H9 (cell line): ENCODE measurements around the gene TIMM22. TPM values are rescaled to one million over a fixed set of nuclear protein-coding genes. Genes with fewer than 3 reads are reported as not detected.

Source experiments
- DNase-seq: peaks from one replicate; pipeline ENCODE4 v3.0.0-alpha.2; 2017
- H2AFZ ChIP-seq: one replicate; pipeline ENCODE4 v1.6.1; 2013; ENCODE audit warnings: mild to moderate bottlenecking, low read length, control low read depth, moderate library complexity
- H2AK5ac ChIP-seq: 2 replicates; pipeline ENCODE4 v1.6.1; 2013; ENCODE audit warnings: low read length, control low read depth, mixed read lengths; ENCODE audit not compliant: insufficient read length
- H2BK120ac ChIP-seq: one replicate; pipeline ENCODE4 v1.6.1; 2013; ENCODE audit warnings: low read depth, mild to moderate bottlenecking, low read length, control low read depth, inconsistent platforms; ENCODE audit not compliant: poor library complexity, severe bottlenecking
- H2BK12ac ChIP-seq: 2 replicates; pipeline ENCODE4 v1.6.1; 2013; ENCODE audit warnings: low read length, control low read depth, mixed read lengths, low read depth; ENCODE audit not compliant: insufficient read length
- H2BK15ac ChIP-seq: 2 replicates; pipeline ENCODE4 v1.6.1; 2013; ENCODE audit warnings: low read depth, low read length, control low read depth
- H2BK20ac ChIP-seq: one replicate; pipeline ENCODE4 v1.6.1; 2013; ENCODE audit warnings: low read depth, mild to moderate bottlenecking, low read length, control low read depth, inconsistent platforms; ENCODE audit not compliant: poor library complexity, severe bottlenecking
- H2BK5ac ChIP-seq: 2 replicates; pipeline ENCODE4 v1.6.1; 2013; ENCODE audit warnings: low read length, control low read depth, mixed read lengths; ENCODE audit not compliant: insufficient read length
- H3K14ac ChIP-seq: 2 replicates; pipeline ENCODE4 v1.6.1; 2013; ENCODE audit warnings: low read length, control low read depth; ENCODE audit not compliant: insufficient read depth
- H3K18ac ChIP-seq: 2 replicates; pipeline ENCODE4 v1.6.1; 2013; ENCODE audit warnings: low read depth, mild to moderate bottlenecking, mixed read lengths, low read length, control low read depth; ENCODE audit not compliant: insufficient read length
- H3K23ac ChIP-seq: 2 replicates; pipeline ENCODE4 v1.6.1; 2013; ENCODE audit warnings: low read length, control low read depth, mixed read lengths, low read depth; ENCODE audit not compliant: insufficient read length
- H3K23me2 ChIP-seq: 2 replicates; pipeline ENCODE4 v1.6.1; 2013; ENCODE audit warnings: low read depth, mild to moderate bottlenecking, mixed read lengths, low read length, control low read depth; ENCODE audit not compliant: insufficient read length, poor library complexity, severe bottlenecking
- H3K27ac ChIP-seq: 2 replicates; pipeline ENCODE4 v1.5.1; 2013; ENCODE audit warnings: low read length, control low read depth, mixed read lengths, low read depth; ENCODE audit not compliant: insufficient read length
- H3K27me3 ChIP-seq: 2 replicates; pipeline ENCODE4 v1.6.1; 2013; ENCODE audit warnings: low read length, control low read depth, inconsistent platforms; ENCODE audit not compliant: insufficient read depth
- H3K4ac ChIP-seq: 2 replicates; pipeline ENCODE4 v1.6.1; 2013; ENCODE audit warnings: low read depth, mild to moderate bottlenecking, control low read depth, inconsistent platforms, low read length, moderate library complexity
- H3K4me1 ChIP-seq: 2 replicates; pipeline ENCODE4 v1.6.1; 2013; ENCODE audit warnings: low read length, control low read depth, inconsistent platforms; ENCODE audit not compliant: insufficient read depth
- H3K4me2 ChIP-seq: 2 replicates; pipeline ENCODE4 v1.6.1; 2013; ENCODE audit warnings: low read length, control low read depth, mixed read lengths; ENCODE audit not compliant: insufficient read length, insufficient read depth
- H3K56ac ChIP-seq: 2 replicates; pipeline ENCODE4 v1.6.1; 2013; ENCODE audit warnings: low read depth, mild to moderate bottlenecking, mixed read lengths, low read length, control low read depth; ENCODE audit not compliant: insufficient read length
- H3K79me1 ChIP-seq: 2 replicates; pipeline ENCODE4 v1.6.1; 2013; ENCODE audit warnings: low read depth, mild to moderate bottlenecking, moderate library complexity, low read length, control low read depth, inconsistent platforms; ENCODE audit not compliant: insufficient read depth, poor library complexity, severe bottlenecking
- H3K79me2 ChIP-seq: 2 replicates; pipeline ENCODE4 v1.6.1; 2013; ENCODE audit warnings: low read length, control low read depth, inconsistent platforms; ENCODE audit not compliant: insufficient read depth
- H3K9ac ChIP-seq: 2 replicates; pipeline ENCODE4 v1.6.1; 2013; ENCODE audit warnings: low read length, control low read depth, mixed read lengths; ENCODE audit not compliant: insufficient read length; ENCODE audit errors: extremely low read depth
- H3K9me3 ChIP-seq: one replicate; pipeline ENCODE4 v1.6.1; 2013; ENCODE audit warnings: low read depth, low read length, inconsistent platforms; ENCODE audit not compliant: control insufficient read depth
- H3T11ph ChIP-seq: one replicate; pipeline ENCODE4 v1.6.1; 2013; ENCODE audit warnings: mild to moderate bottlenecking, low read length, control low read depth, inconsistent platforms
- H4K20me1 ChIP-seq: one replicate; pipeline ENCODE4 v1.6.1; 2013; ENCODE audit not compliant: control insufficient read depth, insufficient read length, insufficient read depth
- H4K5ac ChIP-seq: 2 replicates; pipeline ENCODE4 v1.6.1; 2013; ENCODE audit warnings: low read depth, mild to moderate bottlenecking, mixed read lengths, low read length, control low read depth; ENCODE audit not compliant: insufficient read length
- H4K8ac ChIP-seq: replicated peaks from 2 replicates; pipeline ENCODE4 v1.6.1; 2013; ENCODE audit warnings: low read length, control low read depth, mixed read lengths, low read depth; ENCODE audit not compliant: insufficient read length
- H4K91ac ChIP-seq: 2 replicates; pipeline ENCODE4 v1.6.1; 2013; ENCODE audit warnings: low read depth, mild to moderate bottlenecking, moderate library complexity, mixed read lengths, low read length, control low read depth; ENCODE audit not compliant: insufficient read length
- H3K27ac Mint-ChIP-seq, 3 experiments: 2 replicates in 2 of 3; 3 replicates in 1 of 3; pipeline ENCODE4 v1.8.0; 2020 to 2021; ENCODE audit warnings: mixed read lengths in 3 of 3, mild to moderate bottlenecking in 1 of 3, moderate library complexity in 1 of 3
- H3K27me3 Mint-ChIP-seq: 2 replicates; pipeline ENCODE4 v1.8.0; 2021; ENCODE audit warnings: low read depth, mild to moderate bottlenecking, moderate library complexity, mixed read lengths
- H3K36me3 Mint-ChIP-seq, 3 experiments: 2 replicates in 2 of 3; 3 replicates in 1 of 3; pipeline ENCODE4 v1.8.0; 2020 to 2021; ENCODE audit warnings: low read depth in 3 of 3, mixed read lengths in 3 of 3; ENCODE audit not compliant: insufficient read depth in 1 of 3
- H3K4me1 Mint-ChIP-seq, 2 experiments: 2 replicates each; pipeline ENCODE4 v1.8.0; 2020; ENCODE audit warnings: mixed read lengths in 2 of 2
- H3K4me3 Mint-ChIP-seq, 2 experiments: 2 replicates in 1 of 2; 3 replicates in 1 of 2; pipeline ENCODE4 v1.8.0; 2020 to 2021; ENCODE audit warnings: mild to moderate bottlenecking in 2 of 2, mixed read lengths in 2 of 2, moderate library complexity in 1 of 2
- H3K9me3 Mint-ChIP-seq, 2 experiments: 2 replicates in 1 of 2; 3 replicates in 1 of 2; pipeline ENCODE4 v1.8.0; 2020; ENCODE audit warnings: mild to moderate bottlenecking in 2 of 2, mixed read lengths in 2 of 2, moderate library complexity in 1 of 2
- CTCF ChIP-seq: fragments of 200-600 bp; sonication (generic); conservative IDR thresholded peaks from 3 replicates; pipeline ENCODE4 v1.8.0; 2021; ENCODE audit warnings: antibody characterized with exemption, mild to moderate bottlenecking
- WGBS: extraction: QIAGEN DNeasy Blood & Tissue Kit; methylation state at CpG from one replicate; pipeline ENCODE4 v1.1.7; 2013; ENCODE audit warnings: missing lambda C conversion rate, low lambda C conversion rate, mixed read lengths; ENCODE audit not compliant: insufficient read length; ENCODE audit errors: extremely low coverage; 5-methylcytosine and 5-hydroxymethylcytosine counted together
- total RNA-seq: library from RNA; stranded (reverse); gene quantifications from 2 replicates; pipeline ENCODE4 v1.2.1, GENCODE V29; 2021

TIMM22 gene
- total RNA-seq, 1 experiment from 2014 or later = 23.0 TPM

- no peak overlapping the region for H2BK15ac ChIP-seq
- WGBS = no CpG with 5 or more reads among the region's 14 CpGs
- H3K4me2 ChIP-seq = no peak overlapping the region
- no peak overlapping the region for H3K27ac Mint-ChIP-seq
- no peak overlapping the region for H2BK120ac ChIP-seq
- no peak overlapping the region for H2BK12ac ChIP-seq
- peaks cover 0 to 3% (median under 1%) of the 10 kb centered on the region in 3 experiments; a peak in 2 of 7 replicates for H3K36me3 Mint-ChIP-seq
- no peak overlapping the region for H3T11ph ChIP-seq
- H2BK5ac ChIP-seq = no peak overlapping the region
- H3K9me3 Mint-ChIP-seq = no peaks in the 10 kb centered on the region
- no peak overlapping the region for H2AFZ ChIP-seq
- H4K20me1 ChIP-seq = no peaks in the 10 kb centered on the region
- H3K27ac ChIP-seq = no peak overlapping the region
- H3K27me3 Mint-ChIP-seq = no peaks in the 10 kb centered on the region; the same call in 1 of the 2 replicates
- H3K56ac ChIP-seq = no peak overlapping the region
- no peaks in the 10 kb centered on the region for H3K23me2 ChIP-seq
- no peaks in the 10 kb centered on the region for H3K4me1 ChIP-seq
- H2BK20ac ChIP-seq = no peak overlapping the region
- H3K23ac ChIP-seq = no peak overlapping the region
- H2AK5ac ChIP-seq = no peak overlapping the region
- H3K18ac ChIP-seq = no peak overlapping the region
- H3K79me2 ChIP-seq = no peaks in the 10 kb centered on the region
- H3K4me3 Mint-ChIP-seq = no peak overlapping the region
- no peaks in the 10 kb centered on the region for H3K27me3 ChIP-seq
- H4K91ac ChIP-seq = no peak overlapping the region
- no peak for DNase-seq
- TF ChIP-seq CTCF = no peak
- H4K5ac ChIP-seq = no peak overlapping the region
- H3K14ac ChIP-seq = no peak overlapping the region
- no peaks in the 10 kb centered on the region for H3K79me1 ChIP-seq
- H4K8ac ChIP-seq = no peak overlapping the region
- H3K9ac ChIP-seq = no peak overlapping the region
- no peaks in the 10 kb centered on the region for H3K9me3 ChIP-seq
- H3K4me1 Mint-ChIP-seq = peaks cover under 1% of the 10 kb centered on the region in 2 experiments; a peak in 2 of 4 replicates
- no peak overlapping the region for H3K4ac ChIP-seq
Observed at GRCh38 chr17:1010586-1010985, 13.7 kb downstream of the TIMM22 start.
